T-cell (primary cell): ENCODE results near the gene NEURL1B. TPM values are rescaled to one million over a fixed set of nuclear protein-coding genes. Genes with fewer than 3 reads are reported as not detected.

Experiments used
- ATAC-seq, 4 experiments: fragments of 200-7000 bp in 3 of 4; fragments of 150-1000 bp in 1 of 4; cut with Tn5 transposase; replicated peaks in 1 of 4; 1 replicate in 3 of 4; 2 replicates in 1 of 4; pipeline ENCODE4 v1.10.0; 2021; ENCODE audit warnings: moderate library complexity in 3 of 4, mild to moderate bottlenecking in 2 of 4, moderate number of reproducible peaks in 1 of 4
- CTCF ChIA-PET, 2 donors: fragments of 300-600 bp; sonication (Branson Sonifier 250); formaldehyde crosslinking; loops; one replicate each; lab custom pipeline; 2022; ENCODE audit warnings: antibody characterized with exemption in 2 of 2; lab: Charles Lee
- POLR2A ChIA-PET, 2 donors: fragments of 300-600 bp; sonication (Branson Sonifier 250); formaldehyde crosslinking; loops; one replicate each; lab custom pipeline; 2022; ENCODE audit warnings: antibody characterized with exemption in 2 of 2; lab: Charles Lee
- DNase-seq, 35 experiments: peaks; one replicate each; pipeline versions ENCODE4 v3.0.0 to v3.0.0-alpha.2; 2013 to 2023
- H3K27ac ChIP-seq: one replicate; pipeline ENCODE4 v1.5.1; 2013; ENCODE audit warnings: low read length
- H3K27me3 ChIP-seq, 2 experiments: replicated peaks in 1 of 2; 1 replicate in 1 of 2; 2 replicates in 1 of 2; pipeline versions ENCODE4 v1.6.1 to v1.7.0; 2013; ENCODE audit warnings: low read length in 1 of 2, mixed read lengths in 1 of 2; ENCODE audit not compliant: control insufficient read depth in 2 of 2, insufficient read depth in 2 of 2; ENCODE audit errors: extremely low read depth in 1 of 2
- H3K36me3 ChIP-seq, 2 donors: 1 replicate in 1 of 2; 2 replicates in 1 of 2; pipeline versions ENCODE4 v1.6.1 to v1.7.0; 2013; ENCODE audit warnings: low read length in 1 of 2; ENCODE audit not compliant: control insufficient read depth in 2 of 2, insufficient read depth in 1 of 2; ENCODE audit errors: extremely low read depth in 1 of 2
- H3K4me1 ChIP-seq, 2 experiments: 1 replicate in 1 of 2; 2 replicates in 1 of 2; pipeline versions ENCODE4 v1.6.1 to v1.7.0; 2013; ENCODE audit warnings: low read length in 2 of 2, mixed read lengths in 1 of 2; ENCODE audit not compliant: insufficient read depth in 2 of 2, control insufficient read depth in 1 of 2; ENCODE audit errors: extremely low read depth in 1 of 2
- H3K4me3 ChIP-seq, 2 donors: 1 replicate in 1 of 2; 2 replicates in 1 of 2; pipeline versions ENCODE4 v1.5.1 to v1.7.0; 2013; ENCODE audit warnings: mild to moderate bottlenecking in 2 of 2, low read length in 1 of 2, moderate library complexity in 1 of 2; ENCODE audit not compliant: control insufficient read depth in 1 of 2; ENCODE audit errors: extremely low read depth in 1 of 2
- H3K9me3 ChIP-seq: 2 replicates; pipeline ENCODE4 v1.7.0; 2013
- H3K27ac Mint-ChIP-seq, 2 donors: one replicate each; pipeline ENCODE4 v1.8.0; 2020 to 2021; ENCODE audit warnings: mild to moderate bottlenecking in 2 of 2, mixed read lengths in 2 of 2
- H3K27me3 Mint-ChIP-seq, 2 donors: one replicate each; pipeline ENCODE4 v1.8.0; 2021 to 2022; ENCODE audit warnings: mixed read lengths in 2 of 2
- H3K36me3 Mint-ChIP-seq: one replicate; pipeline ENCODE4 v1.8.0; 2021; ENCODE audit warnings: mixed read lengths
- H3K4me1 Mint-ChIP-seq, 3 donors: one replicate each; pipeline ENCODE4 v1.8.0; 2020 to 2022; ENCODE audit warnings: mixed read lengths in 3 of 3, mild to moderate bottlenecking in 1 of 3
- H3K4me3 Mint-ChIP-seq, 3 donors: one replicate each; pipeline ENCODE4 v1.8.0; 2020 to 2022; ENCODE audit warnings: mild to moderate bottlenecking in 3 of 3, mixed read lengths in 3 of 3, moderate library complexity in 3 of 3
- H3K9me3 Mint-ChIP-seq, 3 donors: one replicate each; pipeline ENCODE4 v1.8.0; 2020 to 2022; ENCODE audit warnings: mixed read lengths in 3 of 3
- WGBS: methylation state at CpG from one replicate; pipeline ENCODE4 v1.1.5; 2013; ENCODE audit warnings: missing lambda C conversion rate; ENCODE audit not compliant: insufficient coverage; 5-methylcytosine and 5-hydroxymethylcytosine counted together
- total RNA-seq, 35 experiments: library from RNA in 6 of 35; stranded (reverse) in 6 of 35; fragments of 120-200 nt in 1 of 35; gene quantifications; one replicate each; pipeline versions ENCODE4 v1.2.1 to v1.2.4 and lab custom pipeline; 2013 to 2026

Gene NEURL1B
- total RNA-seq, 5 donors from 2014 or later (not counting 1 experiment from before 2014, with no cell fraction given): 0.07 to 0.64 (median 0.20) TPM

DNA sequence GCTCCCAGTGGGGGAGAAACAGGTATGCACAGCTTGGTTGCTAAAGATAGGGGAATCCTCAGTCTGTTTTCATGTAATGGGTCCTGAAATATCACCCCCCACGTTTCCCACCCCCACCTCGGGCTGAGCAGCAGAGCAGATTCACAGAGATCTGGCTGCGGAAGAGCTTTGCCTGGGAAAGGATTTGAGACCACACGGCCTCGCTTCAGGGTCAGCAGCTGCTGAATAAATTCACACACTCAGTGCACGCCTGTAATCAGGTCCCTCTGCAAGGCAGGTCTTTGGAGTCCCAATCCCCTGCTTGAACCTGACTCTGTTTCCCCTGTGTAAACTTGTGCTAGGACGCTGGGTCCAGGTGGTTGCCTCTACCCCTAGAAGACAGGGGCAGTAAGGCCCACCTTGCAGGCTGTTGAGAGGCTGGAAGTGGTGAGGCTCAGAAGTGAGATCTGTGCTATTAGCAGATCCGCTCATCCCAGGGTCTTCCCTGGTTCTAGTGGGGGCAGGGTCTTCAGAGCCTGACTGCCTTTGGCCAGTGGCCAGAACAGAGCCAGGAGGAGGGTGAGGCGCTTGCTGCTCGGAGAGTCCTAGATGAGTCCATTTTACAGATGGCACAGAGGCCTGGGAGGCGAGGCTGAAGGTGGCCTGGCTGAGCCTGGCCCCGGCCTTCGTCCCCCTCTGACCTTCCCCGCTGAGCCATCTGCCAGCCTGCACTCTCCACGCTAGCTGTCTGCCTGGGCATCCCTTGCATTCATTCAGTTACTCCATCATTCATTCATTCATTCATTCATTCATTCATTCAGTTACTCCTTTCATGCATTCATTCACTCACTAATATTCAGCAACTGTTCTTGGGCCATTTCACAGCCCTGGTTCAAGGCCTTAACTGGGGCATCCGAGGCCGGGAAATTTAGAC, 16.7 kb upstream of the NEURL1B start:
- Mint-ChIP-seq H3K4me1 (no peaks in the 10 kb centered on the region), H3K36me3 (no peaks in the 10 kb centered on the region), H3K9me3 (no peaks in the 10 kb centered on the region), H3K4me3 (no peak overlapping the region), H3K27me3 (peaks cover 0 to 8% of the 10 kb centered on the region in 2 donors), H3K27ac (no peak overlapping the region)
- 79% methylated on average over 12 of the region's 17 CpGs for WGBS
- ChIA-PET POLR2A (no interaction called here), CTCF (no interaction called here)
- DNase-seq (no peak), ATAC-seq (no peak)
- H3K36me3 ChIP-seq: no peaks in the 10 kb centered on the region
- no peaks in the 10 kb centered on the region for H3K4me1 ChIP-seq
- H3K27me3 ChIP-seq: peaks cover 0 to 2% of the 10 kb centered on the region in 2 experiments
- H3K4me3 ChIP-seq: no peak overlapping the region
- H3K27ac ChIP-seq: no peak overlapping the region
- no peaks in the 10 kb centered on the region for H3K9me3 ChIP-seq

DNA sequence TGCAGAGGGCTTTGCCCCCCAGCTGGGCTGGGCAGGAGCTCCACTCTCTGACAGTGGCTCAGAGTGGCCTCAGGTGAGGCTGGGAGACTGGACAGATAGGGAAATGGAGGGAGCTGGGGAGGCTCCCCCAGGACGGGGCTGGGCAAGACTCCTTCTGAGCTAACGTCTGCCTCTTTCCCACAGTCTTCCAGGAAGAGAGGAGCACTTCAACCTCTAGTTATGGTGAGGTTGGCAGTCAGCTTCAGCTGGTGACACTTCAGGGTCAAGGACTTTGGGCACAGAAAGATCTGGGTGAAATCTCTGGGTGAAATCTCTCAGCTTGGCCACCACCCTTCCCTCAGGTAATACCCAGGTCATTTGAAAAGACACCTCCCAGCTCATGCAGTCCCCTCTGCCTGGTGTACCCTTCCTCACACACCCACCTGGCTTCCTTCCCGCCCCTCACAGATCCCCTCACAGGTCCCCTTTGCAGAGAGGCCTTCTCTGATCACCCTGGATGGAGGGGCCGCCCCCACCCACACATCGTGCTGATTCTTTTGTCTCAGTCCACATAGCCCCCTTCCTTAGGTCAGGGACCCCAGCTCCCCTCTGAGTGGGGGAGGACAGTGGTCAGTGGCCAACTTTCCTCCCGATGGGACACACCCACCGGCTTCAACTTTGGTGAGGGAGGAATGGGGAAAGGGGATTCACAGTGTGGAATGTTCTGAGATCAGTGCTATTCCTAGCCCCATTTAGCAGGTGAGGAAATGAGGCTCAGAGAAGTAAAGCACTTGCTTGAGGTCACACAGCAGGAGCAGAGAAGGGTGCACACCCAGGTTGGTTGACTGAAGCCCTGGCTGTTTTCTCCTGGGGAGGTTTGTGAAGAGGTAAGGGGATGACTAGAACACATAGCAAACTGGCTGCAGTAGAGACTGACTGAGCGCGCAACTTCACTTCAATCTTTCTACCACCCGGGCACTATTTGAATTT, 15.8 kb upstream of the NEURL1B start:
- 60% methylated on average over 1 of the region's 10 CpGs for WGBS
- Histone ChIP-seq H3K4me1 (no peaks in the 10 kb centered on the region), H3K4me3 (no peak overlapping the region), H3K27me3 (peaks cover 0 to 3% of the 10 kb centered on the region in 2 experiments), H3K36me3 (no peaks in the 10 kb centered on the region), H3K9me3 (no peaks in the 10 kb centered on the region), H3K27ac (no peak overlapping the region)
- Mint-ChIP-seq H3K27ac (no peak overlapping the region), H3K4me3 (no peak overlapping the region), H3K36me3 (no peaks in the 10 kb centered on the region), H3K9me3 (no peaks in the 10 kb centered on the region), H3K4me1 (no peaks in the 10 kb centered on the region), H3K27me3 (peaks cover 0 to 8% of the 10 kb centered on the region in 2 donors)
- ChIA-PET CTCF (no interaction called here), POLR2A (no interaction called here)
- DNase-seq (no peak), ATAC-seq (no peak)

DNA sequence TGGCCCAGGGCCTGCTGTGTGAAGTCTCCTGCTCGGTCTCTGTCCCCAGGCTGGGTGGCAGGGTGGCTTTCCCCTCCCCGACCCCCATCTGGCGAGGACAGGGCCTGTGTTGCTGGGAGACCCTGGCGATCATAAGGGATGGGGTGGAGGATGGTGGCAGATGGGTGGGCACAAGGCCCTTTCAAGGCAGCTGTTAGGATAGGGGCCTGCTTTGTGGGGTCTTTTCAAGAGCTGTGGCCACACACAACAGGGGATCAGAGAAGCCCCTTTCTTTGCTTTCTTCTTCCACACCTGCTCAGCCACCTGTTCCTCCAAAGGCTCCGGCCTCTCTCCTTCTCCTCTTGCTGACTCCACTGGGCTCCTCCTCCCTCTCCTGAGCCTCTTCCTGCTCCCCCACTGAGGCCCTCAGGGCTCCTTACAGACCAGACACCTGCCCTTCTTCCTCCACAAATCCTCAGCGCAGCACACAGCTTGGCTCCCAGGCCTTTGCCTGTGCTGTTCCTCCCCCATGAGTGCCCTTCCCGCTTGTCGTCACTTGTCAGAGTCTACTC, 15.0 kb upstream of the NEURL1B start:
- ATAC-seq: no peak
- CTCF ChIA-PET: no interaction called here
- no peak overlapping the region for H3K27ac Mint-ChIP-seq

DNA sequence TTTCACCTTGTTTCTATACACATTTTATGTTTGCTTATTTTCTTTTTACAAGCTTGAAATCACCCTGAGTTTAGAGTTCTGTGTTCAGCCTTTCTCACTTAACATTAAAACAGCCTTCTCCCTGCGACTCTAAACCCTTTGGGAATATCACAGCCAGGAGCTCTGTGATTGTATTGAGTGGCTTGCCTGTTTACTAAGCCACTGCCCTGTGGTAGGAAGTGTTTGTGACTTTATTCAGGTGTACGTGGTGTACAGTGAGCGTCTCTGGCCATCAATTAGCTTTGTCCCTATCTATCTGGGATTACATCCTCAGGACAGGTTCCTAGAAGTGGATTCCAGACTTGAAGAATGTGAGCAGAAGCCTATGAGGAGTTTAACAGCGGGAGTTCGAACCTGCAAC, 11.0 kb upstream of the NEURL1B start:
- Histone ChIP-seq H3K4me1 (no peaks in the 10 kb centered on the region), H3K36me3 (no peaks in the 10 kb centered on the region), H3K4me3 (no peak overlapping the region), H3K9me3 (no peaks in the 10 kb centered on the region), H3K27ac (no peak overlapping the region), H3K27me3 (peaks cover 0 to 14% of the 10 kb centered on the region in 2 experiments)
- 81% methylated on average over 3 of the region's 5 CpGs for WGBS
- ATAC-seq (no peak), DNase-seq (no peak)
- Mint-ChIP-seq H3K27ac (no peak overlapping the region), H3K27me3 (peaks cover 0 to 14% of the 10 kb centered on the region in 2 donors), H3K36me3 (no peaks in the 10 kb centered on the region), H3K4me3 (no peak overlapping the region), H3K4me1 (no peaks in the 10 kb centered on the region), H3K9me3 (no peaks in the 10 kb centered on the region)
- CTCF ChIA-PET: no interaction called here
- POLR2A ChIA-PET: no interaction called here

More for the DNA sequence above, 15.0 kb upstream of the NEURL1B start:
- Histone ChIP-seq H3K27me3 (peaks cover 0 to 11% of the 10 kb centered on the region in 2 experiments), H3K4me3 (no peak overlapping the region), H3K36me3 (no peaks in the 10 kb centered on the region), H3K4me1 (no peaks in the 10 kb centered on the region), H3K9me3 (no peaks in the 10 kb centered on the region), H3K27ac (no peak overlapping the region)
- Mint-ChIP-seq H3K4me3 (no peak overlapping the region), H3K36me3 (no peaks in the 10 kb centered on the region), H3K27me3 (peaks cover 0 to 8% of the 10 kb centered on the region in 2 donors), H3K4me1 (no peaks in the 10 kb centered on the region), H3K9me3 (no peaks in the 10 kb centered on the region)
- POLR2A ChIA-PET: no interaction called here
- 52% methylated on average over 4 of the region's 8 CpGs for WGBS
- DNase-seq: no peak

DNA sequence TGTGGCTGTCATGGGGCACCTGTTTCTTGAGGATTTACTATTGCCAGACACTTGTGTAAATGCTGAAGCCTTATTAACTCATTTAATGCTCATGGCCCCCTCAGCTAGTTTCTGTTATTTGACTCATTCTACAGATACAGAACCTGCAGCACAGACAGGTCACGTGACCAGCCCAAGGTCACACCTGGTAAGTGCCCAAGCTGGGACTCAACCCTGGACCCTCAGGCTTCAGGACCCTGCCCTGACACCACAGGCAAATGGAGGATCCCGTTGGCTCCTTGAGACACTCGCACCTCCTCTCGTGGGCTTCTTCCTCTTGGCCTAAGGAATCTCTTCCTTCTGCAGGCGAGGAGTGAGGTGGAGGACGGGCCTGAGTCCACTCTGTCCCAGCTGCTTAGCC, 10.6 kb upstream of the NEURL1B start:
- Histone ChIP-seq H3K4me1 (no peaks in the 10 kb centered on the region), H3K9me3 (no peaks in the 10 kb centered on the region), H3K4me3 (no peak overlapping the region), H3K27me3 (peaks cover 0 to 14% of the 10 kb centered on the region in 2 experiments), H3K36me3 (no peaks in the 10 kb centered on the region), H3K27ac (no peak overlapping the region)
- H3K27ac Mint-ChIP-seq: no peak overlapping the region
- 80% methylated on average over 6 of the region's 6 CpGs for WGBS
- DNase-seq: no peak
- peaks cover 0 to 14% of the 10 kb centered on the region in 2 donors for H3K27me3 Mint-ChIP-seq
- H3K4me3 Mint-ChIP-seq: no peak overlapping the region
- ChIA-PET POLR2A (no interaction called here), CTCF (no interaction called here)
- no peak for ATAC-seq
- H3K36me3 Mint-ChIP-seq: no peaks in the 10 kb centered on the region
- H3K9me3 Mint-ChIP-seq: no peaks in the 10 kb centered on the region
- no peaks in the 10 kb centered on the region for H3K4me1 Mint-ChIP-seq

DNA sequence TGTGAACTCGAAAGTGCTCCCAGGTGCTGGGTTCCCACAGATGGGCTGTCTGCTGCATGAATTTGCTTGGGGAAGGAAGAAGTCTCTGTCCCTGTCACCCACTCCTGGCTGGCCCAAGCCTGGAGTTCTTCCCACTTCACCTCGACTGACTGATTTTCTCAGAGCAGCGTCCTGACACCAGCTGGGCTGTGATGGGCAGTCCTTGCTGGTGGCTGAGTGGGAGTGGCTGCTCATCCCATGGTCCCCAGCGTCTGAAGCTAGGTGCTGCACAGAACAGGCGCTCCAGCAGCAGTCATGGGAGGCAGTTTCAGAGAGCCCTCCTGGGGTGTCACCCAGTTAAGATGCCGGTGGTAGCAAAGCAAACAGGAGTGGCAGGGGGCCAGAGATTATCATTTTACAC, 10.1 kb upstream of the NEURL1B start:
- no peaks in the 10 kb centered on the region for H3K36me3 ChIP-seq
- POLR2A ChIA-PET: no interaction called here
- CTCF ChIA-PET: no interaction called here
- WGBS: 71% methylated on average over 5 of the region's 6 CpGs
- no peaks in the 10 kb centered on the region for H3K9me3 ChIP-seq
- H3K4me1 ChIP-seq: no peaks in the 10 kb centered on the region
- Mint-ChIP-seq H3K27me3 (peaks cover 4 to 12% of the 10 kb centered on the region in 2 donors), H3K36me3 (no peaks in the 10 kb centered on the region), H3K4me1 (no peaks in the 10 kb centered on the region), H3K4me3 (no peak overlapping the region), H3K9me3 (no peaks in the 10 kb centered on the region), H3K27ac (no peak overlapping the region)
- no peak overlapping the region for H3K27ac ChIP-seq
- no peak overlapping the region for H3K4me3 ChIP-seq
- ATAC-seq: no peak
- H3K27me3 ChIP-seq: peaks cover 0 to 14% of the 10 kb centered on the region in 2 experiments
- no peak for DNase-seq
